ENCODE data around the gene APOLD1.
"Not testable (repeated sequence)": the region's sequence is repeated elsewhere in the genome, so short reads cannot be mapped to it uniquely, and the experiment has no call there.

APOLD1 gene

GRCh38 chr12:12810553-12811021 is 25.1 kb downstream of the APOLD1 start:
- no peak for DNase-seq

- DNase-seq = no peak
Observed at GRCh38 chr12:12811343-12811742, 25.9 kb downstream of the APOLD1 start.

GRCh38 chr12:12812174-12812573 is 26.7 kb downstream of the APOLD1 start:
- DNase-seq = no peak

GRCh38 chr12:12812618-12813119 is 27.2 kb downstream of the APOLD1 start:
- no peak for DNase-seq

- DNase-seq = peak; percentile 89
Observed at GRCh38 chr12:12813120-12814101, 28.0 kb downstream of the APOLD1 start, which contains the start of gene DDX47. Gene DDX47, plus strand, starts transcription at chr12:12813346. Its CDS starts 22 bp downstream, at chr12:12813368.

- no peak for DNase-seq
Observed at GRCh38 chr12:12817616-12818015, 32.2 kb downstream of the APOLD1 start.

GRCh38 chr12:12818701-12819100 is 33.2 kb downstream of the APOLD1 start:
- no peak for DNase-seq

- DNase-seq = no peak
Observed at GRCh38 chr12:12819221-12819620, 33.8 kb downstream of the APOLD1 start.

- peak; percentile 98 for DNase-seq
Observed at GRCh38 chr12:12819752-12820311, 34.4 kb downstream of the APOLD1 start.

- not testable (repeated sequence) for DNase-seq
Observed at GRCh38 chr12:12820376-12820775, 34.9 kb downstream of the APOLD1 start.

GRCh38 chr12:12821975-12822374 is 36.5 kb downstream of the APOLD1 start:
- no peak for DNase-seq

GRCh38 chr12:12822886-12823285 is 37.4 kb downstream of the APOLD1 start:
- no peak for DNase-seq

- DNase-seq = peak; percentile 81
Observed at GRCh38 chr12:12823300-12823699, 37.8 kb downstream of the APOLD1 start.

GRCh38 chr12:12823811-12824210 is 38.4 kb downstream of the APOLD1 start:
- no peak for DNase-seq

GRCh38 chr12:12835378-12836146 is 50.1 kb downstream of the APOLD1 start:
- no peak for DNase-seq

GRCh38 chr12:12836571-12836970 is 51.1 kb downstream of the APOLD1 start:
- DNase-seq = no peak

GRCh38 chr12:12837025-12837812 is 51.8 kb downstream of the APOLD1 start:
- DNase-seq = peak; percentile 74

- no peak for DNase-seq
Observed at GRCh38 chr12:12837813-12838153, 52.3 kb downstream of the APOLD1 start.

GRCh38 chr12:12839003-12839395 is 53.5 kb downstream of the APOLD1 start:
- DNase-seq = no peak

GRCh38 chr12:12839439-12839838 is 54.0 kb downstream of the APOLD1 start:
- DNase-seq = not testable (repeated sequence)

GRCh38 chr12:12839873-12840579 is 54.6 kb downstream of the APOLD1 start:
- peak; percentile 75 for DNase-seq

Measured in fibroblast of skin of abdomen (primary cell).